HG03108 (cell line): ENCODE results near the gene TREH.

Experiments
- ATAC-seq: cut with Tn5 transposase; IDR thresholded peaks from one replicate; pipeline ENCODE4 v1.9.1; 2021; ENCODE audit warnings: moderate library complexity; ENCODE audit not compliant: unreplicated experiment

TREH gene

DNA sequence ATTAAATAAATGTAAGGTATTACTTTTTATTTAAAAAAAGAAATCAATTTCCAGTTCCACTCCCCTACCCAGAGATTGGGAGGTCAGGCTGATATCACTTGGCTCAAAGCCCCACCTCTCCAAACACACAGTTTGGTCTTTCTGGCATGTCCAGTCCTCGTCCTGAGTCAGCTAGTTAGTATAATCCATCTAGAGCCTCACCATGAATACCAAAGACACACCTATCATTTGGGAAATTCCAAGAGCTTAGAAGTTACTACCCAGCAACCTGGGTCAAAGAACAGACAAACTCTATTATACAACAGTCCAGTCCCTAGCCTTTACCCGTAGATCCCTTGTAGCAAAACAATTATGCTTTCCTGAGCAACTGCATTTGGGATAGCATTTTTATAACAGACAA lies 9.4 kb downstream of the TREH start:
- ATAC-seq: no peak

- no peak for ATAC-seq
Measured at GRCh38 chr11:118666371-118666770, 13.1 kb downstream of the TREH start.

DNA sequence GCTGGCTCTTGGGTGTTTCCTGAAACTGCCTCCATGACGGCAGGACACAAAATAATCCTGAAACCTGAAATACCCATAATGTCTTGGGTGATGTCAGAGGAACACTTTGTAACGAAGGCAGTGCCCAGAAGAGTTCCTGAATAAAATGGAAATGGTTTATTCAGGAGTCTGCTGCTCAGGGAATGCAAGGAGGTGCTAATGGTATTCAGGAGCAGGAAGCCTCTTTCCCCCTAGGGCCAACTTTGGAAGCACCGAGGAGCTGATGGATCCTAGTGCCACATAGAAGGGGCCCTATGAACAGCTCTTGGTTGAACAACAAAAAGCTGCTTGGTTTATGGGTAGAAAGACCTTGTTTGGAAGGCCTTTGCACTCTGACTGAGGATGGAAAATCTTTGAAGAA lies 15.5 kb downstream of the TREH start:
- ATAC-seq: no peak

DNA sequence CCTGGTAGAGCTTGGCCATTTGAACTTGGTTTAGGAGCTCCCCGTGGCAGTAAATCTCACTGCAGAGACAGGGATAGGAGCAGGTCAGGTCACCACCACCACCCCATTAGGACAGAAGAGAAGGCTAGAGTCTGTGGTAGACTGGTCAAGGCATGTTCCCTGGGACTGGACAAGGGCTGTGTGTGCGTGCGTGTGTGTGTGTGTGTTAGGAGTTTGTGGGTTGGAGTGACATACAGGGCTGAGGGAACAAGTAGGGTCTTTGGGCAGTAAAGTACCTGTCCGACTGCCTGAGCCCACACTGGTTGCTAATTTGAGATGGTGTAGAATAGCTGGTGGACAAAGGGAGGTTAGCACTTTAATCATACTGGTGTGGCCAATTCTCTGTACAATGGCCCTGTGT lies 16.1 kb downstream of the TREH start:
- ATAC-seq: no peak

- no peak for ATAC-seq
Measured at GRCh38 chr11:118662401-118663271, 16.8 kb downstream of the TREH start.

- no peak for ATAC-seq
Measured at GRCh38 chr11:118661425-118662301, 17.8 kb downstream of the TREH start.

DNA sequence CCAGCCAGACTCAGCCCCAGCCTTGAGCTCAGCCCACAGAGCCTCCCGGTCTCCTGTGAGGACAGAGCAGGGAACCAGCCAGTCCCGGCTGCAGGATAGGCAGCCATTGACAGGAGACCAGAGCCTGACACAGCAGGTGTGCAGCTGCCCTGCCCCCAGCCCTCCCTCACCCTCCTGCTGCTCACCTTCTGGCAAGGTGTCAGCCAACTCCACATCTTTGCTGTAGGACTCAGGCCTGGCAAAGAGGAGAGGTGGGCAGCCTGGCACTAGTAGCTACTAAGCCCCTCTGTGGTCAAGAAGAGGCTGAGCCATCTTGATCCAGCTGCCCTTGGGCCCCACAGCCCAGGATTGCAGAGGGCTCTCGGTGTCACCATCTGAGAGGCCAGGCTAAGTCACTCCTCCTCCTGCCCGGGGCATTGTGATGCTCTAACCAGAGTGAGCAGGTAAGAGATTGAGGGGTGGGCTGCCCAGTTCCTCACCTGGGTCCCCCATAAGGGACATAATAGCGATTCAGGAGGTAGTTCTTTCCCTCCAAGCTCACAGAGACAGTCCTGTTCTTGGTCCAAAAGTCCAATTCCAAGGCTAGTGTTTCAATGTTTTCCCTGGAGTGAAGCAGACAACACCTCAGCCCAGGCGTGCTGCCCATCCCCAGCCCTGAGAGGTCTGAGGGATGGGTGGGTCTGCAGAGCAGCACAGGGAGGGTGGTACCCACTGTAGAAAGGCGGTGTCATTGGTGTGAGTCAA lies 18.6 kb downstream of the TREH start:
- ATAC-seq: no peak

DNA sequence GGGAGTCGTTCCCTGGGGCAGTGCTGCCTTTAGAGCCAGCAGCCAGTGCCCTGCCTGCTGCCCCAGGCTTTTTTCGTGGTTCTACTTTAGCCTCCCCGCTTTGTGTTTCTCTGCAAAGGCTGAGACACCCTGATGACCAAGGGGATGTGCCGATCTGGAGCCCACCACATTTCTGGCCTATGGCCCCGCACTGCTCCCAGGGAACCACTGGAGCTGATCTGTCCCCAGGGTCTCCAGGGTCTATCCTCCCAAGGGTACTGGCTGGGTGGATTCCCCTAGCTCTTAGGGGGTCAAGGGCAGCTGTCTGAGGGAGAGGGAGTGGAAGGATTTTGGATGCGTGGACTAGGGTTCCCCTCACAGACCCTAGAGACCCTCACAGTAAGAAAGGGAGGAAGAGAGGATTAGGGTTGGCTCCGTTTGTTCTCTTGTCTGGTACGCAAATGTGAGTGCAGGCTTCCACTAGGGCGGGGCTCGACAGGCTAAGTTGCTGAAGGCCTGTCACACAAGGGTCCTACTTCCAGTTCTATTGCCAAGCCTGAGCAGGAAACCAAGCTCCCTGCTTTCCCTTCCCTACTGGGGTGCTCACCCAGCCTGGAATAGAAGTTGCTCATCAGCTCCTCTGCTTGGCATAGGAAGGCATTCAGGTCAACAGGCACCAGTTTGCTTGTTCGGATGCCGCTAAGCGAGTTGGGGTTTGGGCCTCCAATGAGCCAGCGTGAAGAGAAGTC lies 19.3 kb downstream of the TREH start:
- ATAC-seq: no peak

DNA sequence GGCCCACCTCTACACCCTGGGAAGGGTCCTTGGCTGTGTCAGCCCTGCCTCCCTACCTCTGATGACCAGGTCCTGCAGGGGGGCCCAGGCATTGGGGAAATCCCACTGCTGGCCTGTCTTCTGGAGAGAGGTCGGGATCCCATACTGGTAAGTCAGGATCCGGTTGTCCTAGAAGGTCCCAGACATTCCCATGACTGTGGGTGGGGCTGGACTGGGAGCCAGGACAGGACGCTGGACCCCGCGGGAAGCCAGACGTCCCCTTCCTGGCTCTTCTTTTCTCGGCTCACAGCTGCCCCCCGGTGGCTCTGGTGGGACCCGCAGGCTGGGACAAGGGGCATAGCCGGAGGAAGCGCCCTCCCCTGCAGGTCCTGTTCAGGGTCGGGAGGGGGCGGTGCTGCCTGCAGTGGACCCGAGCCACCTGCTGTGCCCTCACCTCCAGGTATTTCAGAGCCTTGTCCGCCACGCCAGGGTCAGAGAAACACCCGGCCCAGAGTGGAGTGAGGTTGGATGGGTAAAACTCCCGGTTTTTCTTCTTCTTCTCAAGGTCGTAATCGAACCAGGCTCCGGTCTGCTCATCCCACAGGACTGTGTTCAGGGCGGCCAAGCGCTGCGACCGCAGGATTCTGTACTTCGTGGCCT lies 20.0 kb downstream of the TREH start:
- ATAC-seq: peak; percentile 86

GRCh38 chr11:118658429-118659313 lies 20.8 kb downstream of the TREH start:
- no peak for ATAC-seq

GRCh38 chr11:118657709-118658428 lies 21.6 kb downstream of the TREH start:
- ATAC-seq: no peak

DNA sequence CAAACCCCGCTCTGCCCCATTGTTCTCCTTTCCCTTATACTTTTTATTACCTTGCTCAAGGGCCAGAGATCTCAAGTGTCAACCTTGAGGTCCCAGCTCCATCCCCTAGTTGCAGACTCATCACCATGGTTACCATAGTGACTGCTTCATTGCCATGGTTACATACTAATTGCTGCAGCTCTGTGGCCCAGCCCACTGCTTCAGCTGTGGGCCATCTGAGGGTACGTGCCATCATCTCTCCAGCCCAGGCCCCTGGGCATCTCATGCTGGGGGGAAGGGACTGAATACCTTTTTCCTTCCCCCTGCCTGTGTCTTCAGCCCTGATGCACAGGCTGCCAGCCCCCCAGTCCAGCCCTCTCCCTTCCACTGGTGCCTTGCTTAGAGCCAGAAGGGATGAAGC lies 22.2 kb downstream of the TREH start:
- ATAC-seq: no peak

DNA sequence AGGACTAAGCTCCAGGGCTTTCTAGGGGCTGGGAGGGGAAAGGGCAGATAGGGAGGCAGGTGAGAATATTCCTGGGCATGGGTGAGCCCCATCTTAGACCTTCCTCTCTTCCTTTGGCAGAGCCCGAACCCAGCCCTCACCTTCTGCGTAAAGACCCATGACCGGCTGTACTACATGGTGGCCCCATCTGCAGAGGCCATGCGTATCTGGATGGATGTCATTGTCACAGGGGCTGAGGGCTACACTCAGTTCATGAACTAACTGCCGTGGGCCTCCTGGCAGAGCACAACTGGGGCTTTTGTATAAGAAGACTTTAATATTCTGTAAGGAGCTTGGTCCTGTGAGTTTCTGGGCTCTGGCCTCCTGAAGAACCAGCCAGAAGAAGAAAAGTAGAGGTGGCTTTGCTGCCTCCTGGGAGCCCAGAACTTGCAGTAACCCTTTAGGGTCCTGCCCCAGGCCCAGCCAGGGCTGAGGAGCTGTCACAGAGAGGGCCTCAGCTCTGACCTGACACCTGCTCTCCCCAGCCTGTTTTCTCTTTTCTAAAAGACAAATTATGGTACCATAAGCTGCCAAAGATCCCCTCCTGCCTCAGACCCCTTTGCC lies 22.8 kb downstream of the TREH start:
- no peak for ATAC-seq

DNA sequence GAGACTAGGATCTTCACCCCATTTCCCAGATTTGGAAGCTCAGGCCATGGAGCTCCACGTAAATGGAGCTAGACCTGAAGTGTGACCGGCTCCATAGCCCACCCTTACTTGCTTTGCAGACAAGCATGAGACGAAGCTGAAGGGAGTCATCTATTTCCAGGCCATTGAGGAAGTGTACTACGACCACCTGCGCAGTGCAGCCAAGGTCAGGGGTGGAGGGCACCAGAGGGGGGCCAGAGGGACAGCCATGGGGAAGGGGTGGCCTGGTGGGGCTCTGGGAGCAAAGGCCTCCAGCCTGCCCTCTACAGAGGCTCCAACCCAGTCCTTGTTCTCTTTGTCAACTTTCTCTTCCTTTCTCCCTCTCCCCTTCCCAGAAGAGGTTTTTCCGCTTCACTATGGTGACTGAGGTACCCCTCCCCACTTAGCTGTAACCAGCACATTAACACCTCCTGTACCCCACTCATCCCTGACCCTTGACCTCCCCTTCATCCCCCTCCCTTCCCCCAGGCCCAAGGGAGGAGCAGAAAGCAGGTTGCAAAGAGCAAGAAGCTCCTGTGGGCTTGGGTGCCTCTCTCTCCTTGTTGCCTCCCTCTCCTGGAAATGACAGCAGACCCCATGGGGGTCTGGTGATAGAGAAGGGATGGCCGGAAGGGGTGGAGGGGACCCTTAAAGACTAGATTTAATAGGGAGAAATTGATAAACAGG lies 23.8 kb downstream of the TREH start:
- no peak for ATAC-seq

- ATAC-seq: no peak
Measured at GRCh38 chr11:118653684-118654390, 25.6 kb downstream of the TREH start.

DNA sequence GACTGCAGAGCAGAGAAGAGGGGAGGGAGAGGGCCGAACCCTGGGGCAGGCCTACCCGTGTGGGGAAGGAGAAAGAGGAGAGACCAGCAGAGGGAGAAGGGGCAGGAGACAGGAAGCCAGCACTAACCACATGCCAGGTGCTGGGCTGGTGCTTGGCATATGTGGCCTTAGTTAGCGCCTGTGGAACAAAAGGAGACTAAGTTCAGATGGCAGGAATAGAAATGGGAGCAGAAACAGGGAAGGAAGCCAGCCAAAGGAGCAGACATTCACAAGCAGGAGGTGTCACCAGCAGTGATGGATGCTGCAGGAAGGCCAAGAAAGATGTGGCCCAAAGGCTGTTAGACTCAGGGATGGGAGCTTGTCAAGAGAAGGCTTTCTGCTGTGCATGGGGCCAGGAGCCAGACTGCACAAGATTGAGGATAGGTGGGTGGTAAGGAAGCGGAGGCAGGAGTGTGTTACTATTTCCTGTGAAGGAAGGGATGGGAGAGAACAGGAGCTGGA lies 26.7 kb downstream of the TREH start:
- no peak for ATAC-seq

DNA sequence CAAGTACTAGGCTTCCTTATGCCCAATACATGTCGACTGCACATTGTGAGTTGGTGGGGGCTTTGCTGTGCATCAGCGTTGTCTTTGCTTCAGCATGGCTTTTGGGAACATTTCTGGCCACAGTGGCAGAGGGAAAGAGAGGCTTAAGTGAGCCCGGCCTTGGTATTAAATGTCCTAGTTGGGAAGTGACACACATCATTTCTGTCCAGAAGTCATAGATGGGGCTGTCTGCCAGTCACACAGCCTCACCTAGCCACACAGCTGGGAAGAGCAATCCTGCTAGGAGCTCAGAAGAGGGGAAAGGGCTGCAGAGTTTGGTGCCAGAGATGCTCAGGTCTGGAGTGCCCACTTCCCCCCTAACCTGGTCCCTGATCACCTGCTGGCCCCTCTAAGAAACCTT lies 27.6 kb downstream of the TREH start:
- no peak for ATAC-seq
